WTC11 (cell line): ENCODE measurements around the gene ATP6AP1. TPM values are rescaled to one million over a fixed set of nuclear protein-coding genes. Genes with fewer than 3 reads are reported as not detected.

Experiments used
- ATAC-seq: fragments of 200-7000 bp; cut with Tn5 transposase; 2 replicates; pipeline ENCODE4 v1.10.0; 2021; ENCODE audit warnings: mild to moderate bottlenecking, moderate library complexity
- CTCF ChIA-PET: fragments of 300-600 bp; sonication (Branson Sonifier 250); formaldehyde crosslinking; loops from one replicate; lab custom pipeline; 2021; ENCODE audit warnings: antibody characterized with exemption; lab: Charles Lee
- POLR2A ChIA-PET: fragments of 350-600 bp; sonication (Branson Sonifier 250); formaldehyde crosslinking; loops from one replicate; lab custom pipeline; 2021; ENCODE audit warnings: antibody characterized with exemption; lab: Charles Lee
- DNase-seq: peaks from one replicate; pipeline ENCODE4 v3.0.0; 2021; ENCODE audit warnings: low spot score
- H3K27ac Mint-ChIP-seq: 2 replicates; pipeline ENCODE4 v1.8.0; 2021; ENCODE audit warnings: mixed read lengths
- H3K27me3 Mint-ChIP-seq: 2 replicates; pipeline ENCODE4 v1.8.0; 2021; ENCODE audit warnings: low read depth, mild to moderate bottlenecking, moderate library complexity, mixed read lengths
- H3K36me3 Mint-ChIP-seq: 2 replicates; pipeline ENCODE4 v1.8.0; 2021; ENCODE audit warnings: mixed read lengths
- H3K4me1 Mint-ChIP-seq: 2 replicates; pipeline ENCODE4 v1.8.0; 2022; ENCODE audit warnings: mixed read lengths
- H3K4me3 Mint-ChIP-seq: 2 replicates; pipeline ENCODE4 v1.8.0; 2021; ENCODE audit warnings: mild to moderate bottlenecking, moderate library complexity, mixed read lengths
- H3K9me3 Mint-ChIP-seq: 2 replicates; pipeline ENCODE4 v1.8.0; 2021; ENCODE audit warnings: mixed read lengths
- AR ChIP-seq: fragments of 250-450 bp; sonication (Bioruptor Pico); IDR thresholded peaks from 2 replicates; pipeline ENCODE4 v1.9.0; 2021; ENCODE audit warnings: mild to moderate bottlenecking
- ATF6 ChIP-seq: sonication (generic); formaldehyde crosslinking; IDR thresholded peaks from 2 replicates; pipeline ENCODE4 v1.8.1; 2023; ENCODE audit warnings: mild to moderate bottlenecking, missing genetic modification reagents
- FOXP1 ChIP-seq: sonication (generic); formaldehyde crosslinking; IDR thresholded peaks from 2 replicates; pipeline ENCODE4 v1.8.0; 2022; ENCODE audit warnings: missing genetic modification reagents, mild to moderate bottlenecking, moderate library complexity, borderline replicate concordance
- JUN ChIP-seq: sonication (generic); formaldehyde crosslinking; IDR thresholded peaks from 2 replicates; pipeline ENCODE4 v1.8.0; 2023; ENCODE audit warnings: mild to moderate bottlenecking, missing genetic modification reagents
- NR2C2 ChIP-seq: sonication (generic); formaldehyde crosslinking; IDR thresholded peaks from 2 replicates; pipeline ENCODE4 v1.8.0; 2022; ENCODE audit warnings: mild to moderate bottlenecking, missing genetic modification reagents
- NR3C1 ChIP-seq: sonication (generic); formaldehyde crosslinking; conservative IDR thresholded peaks from 2 replicates; pipeline ENCODE4 v1.8.1; 2023; ENCODE audit warnings: low read depth, mild to moderate bottlenecking, missing genetic modification reagents
- RELA ChIP-seq: sonication (generic); formaldehyde crosslinking; IDR thresholded peaks from 2 replicates; pipeline ENCODE4 v1.8.1; 2022; ENCODE audit warnings: missing genetic modification reagents, mild to moderate bottlenecking, borderline replicate concordance
- SMAD4 ChIP-seq: sonication (generic); formaldehyde crosslinking; IDR thresholded peaks from 2 replicates; pipeline ENCODE4 v1.8.0; 2022; ENCODE audit warnings: mild to moderate bottlenecking, missing genetic modification reagents
- ZNF138 ChIP-seq: sonication (generic); formaldehyde crosslinking; conservative IDR thresholded peaks from 2 replicates; pipeline ENCODE4 v1.8.1; 2022; ENCODE audit warnings: mild to moderate bottlenecking, moderate library complexity, missing genetic modification reagents
- ZNF263 ChIP-seq: sonication (generic); formaldehyde crosslinking; IDR thresholded peaks from 2 replicates; pipeline ENCODE4 v1.8.1; 2022; ENCODE audit warnings: low read depth, mild to moderate bottlenecking, moderate library complexity, missing genetic modification reagents
- ZSCAN18 ChIP-seq: fragments of 250-450 bp; sonication (Bioruptor Pico); IDR thresholded peaks from 2 replicates; pipeline ENCODE4 v2.1.2; 2022; ENCODE audit warnings: mild to moderate bottlenecking, moderate library complexity
- total RNA-seq: library from RNA; stranded (reverse); gene quantifications from 3 replicates; pipeline ENCODE4 v1.2.3, GENCODE V29; 2021
- TF ChIP-seq, protein P1 (sequence below): sonication (generic); formaldehyde crosslinking; IDR thresholded peaks from 2 replicates; pipeline ENCODE4 v1.8.0; 2023; ENCODE audit warnings: missing genetic modification reagents
- TF ChIP-seq, protein P2 (sequence below): sonication (generic); formaldehyde crosslinking; IDR thresholded peaks from 2 replicates; pipeline ENCODE4 v1.8.1; 2022; ENCODE audit warnings: missing genetic modification reagents, borderline replicate concordance
- TF ChIP-seq, protein P3 (sequence below): sonication (generic); formaldehyde crosslinking; IDR thresholded peaks from 2 replicates; pipeline ENCODE4 v1.8.1; 2023; ENCODE audit warnings: mild to moderate bottlenecking, missing genetic modification reagents, moderate library complexity
- TF ChIP-seq, protein P4 (sequence below): sonication (generic); formaldehyde crosslinking; IDR thresholded peaks from 2 replicates; pipeline ENCODE4 v1.8.1; 2023; ENCODE audit warnings: mild to moderate bottlenecking, missing genetic modification reagents
- TF ChIP-seq, protein P5 (sequence below): sonication (generic); formaldehyde crosslinking; conservative IDR thresholded peaks from 2 replicates; pipeline ENCODE4 v1.8.1; 2023; ENCODE audit warnings: mild to moderate bottlenecking, low read depth, missing genetic modification reagents, moderate library complexity

Gene ATP6AP1
- total RNA-seq, 1 experiment from 2014 or later = 43.9 TPM

- CTCF ChIA-PET = interaction anchor here (0.7 to 2.6 kb wide), 2 partner anchors 54 to 63 kb away, joined by 3 to 10 read pairs; partner anchors contain the start of gene SLC10A3
These were observed 1.3 kb upstream of the ATP6AP1 start for GRCh38 chrX:154426916-154427770.

More at GRCh38 chrX:154426916-154427770, 1.3 kb upstream of the ATP6AP1 start:
- Mint-ChIP-seq H3K4me1 (peaks cover 17% of the 10 kb centered on the region), H3K27me3 (no peaks in the 10 kb centered on the region), H3K4me3 (no peak overlapping the region; the same call in none of the 2 replicates), H3K27ac (no peak overlapping the region), H3K36me3 (peaks cover 3% of the 10 kb centered on the region; the same call in 1 of the 2 replicates), H3K9me3 (no peaks in the 10 kb centered on the region)
- no peak for TF ChIP-seq NR2C2 (CRISPR knock-in tag)
- TF ChIP-seq AR (CRISPR knock-in tag) = no peak
- no peak for TF ChIP-seq RELA (CRISPR knock-in tag)
- TF ChIP-seq ATF6 = no peak
- TF ChIP-seq, protein P1, sequence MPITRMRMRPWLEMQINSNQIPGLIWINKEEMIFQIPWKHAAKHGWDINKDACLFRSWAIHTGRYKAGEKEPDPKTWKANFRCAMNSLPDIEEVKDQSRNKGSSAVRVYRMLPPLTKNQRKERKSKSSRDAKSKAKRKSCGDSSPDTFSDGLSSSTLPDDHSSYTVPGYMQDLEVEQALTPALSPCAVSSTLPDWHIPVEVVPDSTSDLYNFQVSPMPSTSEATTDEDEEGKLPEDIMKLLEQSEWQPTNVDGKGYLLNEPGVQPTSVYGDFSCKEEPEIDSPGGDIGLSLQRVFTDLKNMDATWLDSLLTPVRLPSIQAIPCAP (CRISPR knock-in tag) = no peak
- TF ChIP-seq, protein P2, sequence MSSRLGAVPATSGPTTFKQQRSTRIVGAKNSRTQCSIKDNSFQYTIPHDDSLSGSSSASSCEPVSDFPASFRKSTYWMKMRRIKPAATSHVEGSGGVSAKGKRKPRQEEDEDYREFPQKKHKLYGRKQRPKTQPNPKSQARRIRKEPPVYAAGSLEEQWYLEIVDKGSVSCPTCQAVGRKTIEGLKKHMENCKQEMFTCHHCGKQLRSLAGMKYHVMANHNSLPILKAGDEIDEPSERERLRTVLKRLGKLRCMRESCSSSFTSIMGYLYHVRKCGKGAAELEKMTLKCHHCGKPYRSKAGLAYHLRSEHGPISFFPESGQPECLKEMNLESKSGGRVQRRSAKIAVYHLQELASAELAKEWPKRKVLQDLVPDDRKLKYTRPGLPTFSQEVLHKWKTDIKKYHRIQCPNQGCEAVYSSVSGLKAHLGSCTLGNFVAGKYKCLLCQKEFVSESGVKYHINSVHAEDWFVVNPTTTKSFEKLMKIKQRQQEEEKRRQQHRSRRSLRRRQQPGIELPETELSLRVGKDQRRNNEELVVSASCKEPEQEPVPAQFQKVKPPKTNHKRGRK (CRISPR knock-in tag) = no peak
- TF ChIP-seq FOXP1 (CRISPR knock-in tag) = no peak
- no peak for TF ChIP-seq NR3C1 (CRISPR knock-in tag)
- TF ChIP-seq SMAD4 = no peak
- TF ChIP-seq, protein P3, sequence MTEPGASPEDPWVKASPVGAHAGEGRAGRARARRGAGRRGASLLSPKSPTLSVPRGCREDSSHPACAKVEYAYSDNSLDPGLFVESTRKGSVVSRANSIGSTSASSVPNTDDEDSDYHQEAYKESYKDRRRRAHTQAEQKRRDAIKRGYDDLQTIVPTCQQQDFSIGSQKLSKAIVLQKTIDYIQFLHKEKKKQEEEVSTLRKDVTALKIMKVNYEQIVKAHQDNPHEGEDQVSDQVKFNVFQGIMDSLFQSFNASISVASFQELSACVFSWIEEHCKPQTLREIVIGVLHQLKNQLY (CRISPR knock-in tag) = no peak
- TF ChIP-seq, protein P4, sequence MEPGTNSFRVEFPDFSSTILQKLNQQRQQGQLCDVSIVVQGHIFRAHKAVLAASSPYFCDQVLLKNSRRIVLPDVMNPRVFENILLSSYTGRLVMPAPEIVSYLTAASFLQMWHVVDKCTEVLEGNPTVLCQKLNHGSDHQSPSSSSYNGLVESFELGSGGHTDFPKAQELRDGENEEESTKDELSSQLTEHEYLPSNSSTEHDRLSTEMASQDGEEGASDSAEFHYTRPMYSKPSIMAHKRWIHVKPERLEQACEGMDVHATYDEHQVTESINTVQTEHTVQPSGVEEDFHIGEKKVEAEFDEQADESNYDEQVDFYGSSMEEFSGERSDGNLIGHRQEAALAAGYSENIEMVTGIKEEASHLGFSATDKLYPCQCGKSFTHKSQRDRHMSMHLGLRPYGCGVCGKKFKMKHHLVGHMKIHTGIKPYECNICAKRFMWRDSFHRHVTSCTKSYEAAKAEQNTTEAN (CRISPR knock-in tag) = no peak
- TF ChIP-seq ZSCAN18 (CRISPR knock-in tag) = no peak
- no peak for TF ChIP-seq ZNF138
- TF ChIP-seq JUN (CRISPR knock-in tag) = no peak
- TF ChIP-seq, protein P5, sequence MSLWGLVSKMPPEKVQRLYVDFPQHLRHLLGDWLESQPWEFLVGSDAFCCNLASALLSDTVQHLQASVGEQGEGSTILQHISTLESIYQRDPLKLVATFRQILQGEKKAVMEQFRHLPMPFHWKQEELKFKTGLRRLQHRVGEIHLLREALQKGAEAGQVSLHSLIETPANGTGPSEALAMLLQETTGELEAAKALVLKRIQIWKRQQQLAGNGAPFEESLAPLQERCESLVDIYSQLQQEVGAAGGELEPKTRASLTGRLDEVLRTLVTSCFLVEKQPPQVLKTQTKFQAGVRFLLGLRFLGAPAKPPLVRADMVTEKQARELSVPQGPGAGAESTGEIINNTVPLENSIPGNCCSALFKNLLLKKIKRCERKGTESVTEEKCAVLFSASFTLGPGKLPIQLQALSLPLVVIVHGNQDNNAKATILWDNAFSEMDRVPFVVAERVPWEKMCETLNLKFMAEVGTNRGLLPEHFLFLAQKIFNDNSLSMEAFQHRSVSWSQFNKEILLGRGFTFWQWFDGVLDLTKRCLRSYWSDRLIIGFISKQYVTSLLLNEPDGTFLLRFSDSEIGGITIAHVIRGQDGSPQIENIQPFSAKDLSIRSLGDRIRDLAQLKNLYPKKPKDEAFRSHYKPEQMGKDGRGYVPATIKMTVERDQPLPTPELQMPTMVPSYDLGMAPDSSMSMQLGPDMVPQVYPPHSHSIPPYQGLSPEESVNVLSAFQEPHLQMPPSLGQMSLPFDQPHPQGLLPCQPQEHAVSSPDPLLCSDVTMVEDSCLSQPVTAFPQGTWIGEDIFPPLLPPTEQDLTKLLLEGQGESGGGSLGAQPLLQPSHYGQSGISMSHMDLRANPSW (CRISPR knock-in tag) = no peak
- no peak for TF ChIP-seq ZNF263 (CRISPR knock-in tag)
- DNase-seq (no peak), ATAC-seq (no peak)
- POLR2A ChIA-PET = no interaction called here
